DMS79 treated with DMSO at 0.1 percent for 48 hours (cell line): ENCODE measurements around the gene GNS.
"Not testable (repeated sequence)": the region's sequence is repeated elsewhere in the genome, so short reads cannot be mapped to it uniquely, and the experiment has no call there.

Experiments used
- DNase-seq: peaks from one replicate; lab custom pipeline; 2025; lab: John Stamatoyannopoulos, UW

The GNS gene

DNA sequence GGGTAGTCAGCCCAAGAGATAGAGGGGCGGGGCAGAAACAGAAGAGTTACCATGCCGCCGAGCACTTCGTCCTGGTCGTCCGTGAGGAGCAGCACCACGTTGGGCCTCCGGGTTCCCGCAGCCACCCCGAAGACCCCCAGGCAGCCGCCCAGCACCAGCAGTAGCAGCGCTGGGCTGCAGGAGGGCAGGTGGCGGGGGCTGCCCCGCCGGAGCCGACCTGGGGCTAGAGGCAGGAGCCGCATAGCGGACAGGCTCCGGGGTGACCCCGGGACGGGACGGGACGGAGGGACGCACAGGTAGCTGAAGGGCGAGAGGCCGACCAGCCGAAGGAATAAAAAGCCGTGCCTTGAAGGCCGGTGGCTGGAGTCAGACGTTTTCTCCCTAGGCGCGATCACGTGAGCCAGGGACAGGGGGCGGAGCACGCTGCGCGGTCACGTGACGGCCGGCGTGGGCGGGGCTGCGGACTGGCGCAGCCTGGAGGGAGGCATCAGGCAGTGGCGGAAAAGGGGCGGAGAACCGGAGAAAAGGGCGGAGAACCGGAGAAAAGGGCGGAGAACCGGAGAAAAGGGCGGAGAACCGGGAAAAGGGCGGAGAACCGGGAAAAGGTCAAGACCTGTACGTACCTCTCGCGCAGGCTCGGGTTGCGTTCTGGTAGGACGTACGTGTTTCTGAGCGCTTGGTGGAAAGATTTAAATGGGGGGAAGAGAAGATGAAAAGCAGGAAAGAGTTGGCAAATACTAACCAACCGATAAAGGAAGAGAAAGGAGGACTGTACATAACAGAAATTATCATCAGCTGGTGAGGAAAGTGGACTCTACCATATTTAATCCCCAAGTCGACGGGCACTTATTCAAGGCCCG, at the start of gene GNS:
TSS of gene GNS (minus strand) at position 372 of the 860 bp plus-strand sequence. CDS start at position 242, 130 bp downstream.
- DNase-seq, result peak; percentile 62

DNA sequence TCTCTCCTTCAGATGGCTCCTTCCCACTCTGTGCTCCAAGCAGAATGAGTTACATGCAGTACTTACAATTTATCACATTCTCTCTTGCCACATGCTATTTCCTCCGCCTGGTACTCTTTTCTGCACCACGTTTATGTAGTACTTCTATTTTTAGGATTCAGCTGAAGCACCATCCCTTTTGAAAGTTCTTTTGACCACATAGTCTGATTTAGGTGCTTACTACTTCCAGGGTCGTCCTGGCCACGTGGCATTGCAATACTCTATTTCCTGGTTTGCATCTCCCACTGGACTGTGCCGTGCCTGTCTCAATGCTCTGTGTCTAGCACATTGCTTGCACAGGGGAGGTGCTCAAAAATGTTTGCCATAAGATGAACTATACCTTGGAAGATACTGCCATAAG, 48.9 kb upstream of the GNS start:
- no peak for DNase-seq

DNA sequence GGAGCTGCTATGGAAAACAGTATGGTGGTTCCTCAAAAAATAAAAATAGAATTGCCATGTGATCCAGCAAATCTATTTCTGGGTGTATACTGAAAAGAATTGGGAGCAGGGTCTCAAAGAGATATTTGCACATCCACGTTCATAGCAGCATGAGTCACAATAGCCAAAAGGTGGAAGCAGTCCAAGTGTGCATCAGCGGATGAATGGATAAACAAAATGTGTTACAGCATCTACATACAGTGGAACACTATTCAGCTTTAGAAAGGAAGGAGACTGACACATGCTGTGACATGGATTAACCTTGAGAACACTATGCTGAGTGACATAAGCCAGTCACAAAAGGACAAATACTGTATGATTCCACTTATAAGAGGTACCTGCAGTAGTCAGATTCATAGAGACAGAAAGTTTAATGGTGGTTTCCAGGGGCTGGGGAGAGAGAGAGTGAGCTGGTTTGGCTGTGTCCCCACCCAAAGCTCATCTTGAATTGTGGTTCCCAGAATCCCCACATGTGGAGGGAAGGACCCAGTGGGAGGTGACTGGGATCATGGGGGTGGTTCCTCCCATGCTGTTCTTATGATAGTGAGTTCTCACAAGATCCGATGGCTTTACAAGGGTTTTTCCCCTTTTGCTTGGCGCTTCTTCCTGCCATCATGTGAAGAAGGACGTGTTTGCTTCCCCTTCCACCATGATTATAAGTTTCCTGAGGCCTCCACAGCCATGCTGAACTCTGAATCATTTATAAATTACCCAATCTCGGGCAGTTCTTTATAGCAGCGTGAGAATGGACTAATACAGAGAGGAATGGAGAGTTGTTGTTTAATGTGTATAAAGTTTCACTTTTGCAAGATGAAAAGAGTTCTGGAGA, 47.6 kb upstream of the GNS start:
- DNase-seq, result no peak

DNA sequence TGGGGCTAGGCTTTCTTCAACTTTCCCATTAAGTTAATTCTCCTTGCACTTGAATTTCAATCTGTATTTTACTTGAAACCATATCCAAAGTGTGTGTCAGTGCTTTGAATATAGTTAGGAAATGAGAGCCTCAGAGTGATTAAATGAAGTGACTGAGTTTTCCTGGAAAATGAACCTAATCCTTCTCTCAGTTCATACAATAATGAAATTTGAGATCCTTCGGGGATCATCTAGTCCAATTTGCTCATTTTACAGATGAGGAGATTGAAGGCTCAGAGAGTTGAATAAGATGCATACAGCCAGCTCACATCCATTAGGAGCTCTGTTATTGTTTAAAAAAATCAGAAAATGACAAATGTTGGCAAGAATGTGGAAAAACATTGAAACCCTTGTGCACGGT, 47.0 kb upstream of the GNS start:
- DNase-seq, result no peak

DNA sequence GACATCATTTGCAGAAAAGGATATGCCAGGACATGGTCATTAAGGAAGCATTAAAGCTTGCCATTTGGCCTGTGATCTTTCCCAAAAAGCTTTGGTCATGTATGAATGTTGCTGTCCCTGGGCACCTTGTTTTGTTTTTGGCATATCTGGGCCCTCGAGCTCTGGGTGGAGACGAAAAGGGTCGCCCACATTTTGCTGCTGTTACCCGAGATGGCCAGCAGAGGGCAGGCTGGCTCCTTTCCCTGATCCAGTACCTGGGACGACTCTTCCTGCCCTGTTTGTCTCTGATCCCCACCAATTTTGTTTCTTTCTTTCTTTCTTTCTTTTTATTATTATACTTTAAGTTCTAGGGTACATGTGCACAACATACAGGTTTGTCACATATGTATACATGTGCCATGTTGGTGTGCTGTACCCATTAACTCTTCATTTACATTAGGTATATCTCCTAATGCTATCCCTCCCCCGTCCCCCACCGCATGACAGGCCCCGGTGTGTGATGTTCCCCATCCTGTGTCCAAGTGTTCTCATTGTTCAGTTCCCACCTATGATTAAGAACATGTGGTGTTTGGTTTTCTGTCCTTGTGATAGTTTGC, 43.1 kb upstream of the GNS start:
- not testable (repeated sequence) for DNase-seq

DNA sequence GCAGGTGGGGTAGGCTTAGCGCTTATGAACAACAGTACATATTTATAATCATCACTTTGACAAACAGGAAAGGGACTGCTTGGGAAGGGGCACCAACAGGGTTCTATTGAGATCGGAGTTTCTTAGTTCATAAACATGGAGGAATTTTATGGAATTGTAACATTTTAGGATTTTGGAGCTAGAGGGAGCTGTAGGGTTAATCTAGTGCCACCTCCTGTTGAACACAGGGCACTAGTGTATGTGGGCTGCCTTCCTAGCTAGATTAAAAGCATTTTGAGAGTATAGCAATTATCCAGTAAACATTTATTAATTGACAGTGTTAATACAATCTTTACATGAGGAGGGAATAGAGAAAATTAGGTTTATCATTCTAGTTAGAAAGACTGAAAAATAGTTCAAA, 42.2 kb upstream of the GNS start:
- no peak for DNase-seq

DNA sequence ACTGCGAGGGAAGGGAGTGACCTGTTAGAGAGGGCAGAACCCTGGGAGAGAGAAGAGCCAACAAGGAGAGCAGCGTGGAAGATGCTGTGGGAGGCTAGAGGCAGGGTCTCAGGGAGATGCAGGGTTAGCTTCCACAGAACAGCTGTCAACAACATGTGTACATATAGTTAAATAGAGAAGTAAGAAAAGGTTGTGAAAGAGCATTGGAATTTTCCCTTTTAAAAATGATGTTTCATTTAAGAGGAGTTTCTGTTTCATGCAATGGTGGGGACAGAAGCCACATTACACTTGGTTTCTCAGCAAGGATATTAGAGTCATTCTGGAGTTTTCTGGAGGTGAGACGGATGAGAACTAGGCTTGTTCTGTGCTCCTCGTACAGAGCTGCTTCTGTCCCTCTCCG, 41.4 kb upstream of the GNS start:
- DNase-seq, result no peak

DNA sequence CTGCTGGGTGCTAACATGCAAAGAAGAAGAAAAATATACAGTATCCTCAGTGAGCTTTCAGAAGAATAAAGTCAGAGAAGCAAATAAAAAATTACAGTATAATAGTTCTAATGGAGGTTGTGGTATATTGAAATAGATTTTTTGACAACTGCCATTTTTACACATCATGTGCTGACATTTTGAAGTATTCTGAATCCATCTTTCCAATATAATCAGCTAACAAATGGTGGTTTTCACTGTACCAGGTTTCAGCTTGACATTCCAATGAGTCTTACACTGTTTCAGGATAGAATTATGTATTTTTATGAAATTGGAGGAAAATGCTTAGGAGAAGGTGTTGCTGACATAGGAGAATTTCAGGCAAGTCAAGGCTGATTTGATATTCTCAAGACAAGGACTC, 39.0 kb upstream of the GNS start:
- no peak for DNase-seq

DNA sequence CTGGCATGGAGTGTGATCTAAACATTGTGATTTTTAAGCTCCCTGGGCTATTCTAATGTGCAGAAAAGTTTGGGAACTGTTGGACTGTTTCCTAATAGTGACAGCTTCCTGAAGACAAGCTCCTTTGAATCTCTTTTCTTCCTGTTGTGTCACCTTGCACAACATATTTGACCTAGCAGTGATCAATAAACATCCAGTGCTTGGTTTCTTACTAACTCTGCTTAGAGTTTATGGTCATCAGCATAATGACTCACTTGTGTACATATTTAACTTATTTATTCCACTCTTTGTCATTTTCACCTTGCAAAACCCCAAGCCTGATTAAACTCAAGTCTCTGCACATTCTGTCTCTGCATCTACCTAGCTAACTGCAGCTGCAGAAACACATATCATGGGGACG, 38.0 kb upstream of the GNS start:
- no peak for DNase-seq

DNA sequence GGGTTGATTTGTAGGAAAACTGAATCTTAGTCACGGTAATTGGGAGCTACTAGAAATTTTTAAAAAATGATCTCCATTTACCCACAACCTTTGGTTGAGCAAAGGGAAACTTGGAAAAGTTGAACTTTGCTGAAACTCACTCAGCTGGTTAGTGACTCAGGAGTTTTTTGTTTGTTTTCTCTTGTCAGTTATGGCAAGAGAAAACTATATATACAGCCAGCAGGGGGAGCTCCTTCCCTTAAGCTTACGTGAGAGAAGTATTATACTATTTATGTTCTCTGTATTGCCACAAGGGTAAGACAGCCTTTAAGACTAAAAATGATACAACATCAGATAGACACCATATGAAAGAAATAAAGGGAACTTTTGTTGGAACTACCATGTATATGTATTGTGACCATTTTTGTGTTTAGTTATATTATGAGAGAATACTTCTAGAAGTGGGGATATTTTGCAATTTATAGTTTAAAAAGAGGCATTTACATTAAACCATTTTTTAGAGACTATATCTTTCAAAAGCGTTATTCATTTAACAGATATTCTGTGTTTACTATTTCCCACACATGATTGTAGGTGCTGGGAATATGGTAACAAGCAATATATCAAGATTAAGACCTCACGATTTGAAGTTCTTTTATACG, 37.1 kb upstream of the GNS start:
- DNase-seq, result peak; percentile 37

DNA sequence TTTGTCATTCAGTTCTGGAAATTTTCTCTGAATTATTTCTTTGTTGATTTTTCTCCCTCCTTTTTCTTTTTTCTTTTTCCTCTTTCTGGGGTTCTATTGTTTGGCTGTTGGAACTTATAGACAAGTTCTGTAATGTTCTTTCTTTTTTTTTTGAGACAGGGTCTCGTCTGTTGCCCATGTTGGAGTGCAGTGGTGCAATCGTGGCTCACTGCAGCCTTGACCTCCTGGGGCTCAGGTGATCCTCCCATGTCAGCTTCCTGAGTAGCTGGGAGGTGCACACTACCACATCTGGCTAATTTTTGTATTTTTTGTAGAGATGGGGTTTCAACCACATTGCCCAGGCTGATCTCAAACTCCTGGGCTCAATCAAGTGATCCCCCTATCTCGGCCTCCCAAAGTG, 35.1 kb upstream of the GNS start:
- no peak for DNase-seq

DNA sequence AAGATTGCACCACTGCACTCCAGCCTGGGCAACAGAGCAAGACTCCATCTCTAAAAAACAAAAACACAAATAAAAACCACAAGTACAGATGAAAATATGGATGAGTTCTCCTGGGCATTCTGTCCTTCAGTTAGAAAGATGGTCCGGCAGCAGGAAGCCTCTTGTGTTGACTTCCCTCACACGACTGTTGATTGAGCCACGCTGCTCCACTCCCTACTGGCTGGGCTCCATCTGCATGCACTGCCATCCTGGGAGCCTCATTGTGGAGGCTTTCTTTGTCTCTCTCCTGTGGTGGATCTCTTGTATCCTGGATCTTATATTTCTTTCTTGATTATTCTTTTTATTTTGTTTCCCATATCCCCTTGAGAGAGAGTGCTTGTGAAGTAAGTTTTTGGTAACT, 34.4 kb upstream of the GNS start:
- DNase-seq, result no peak

DNA sequence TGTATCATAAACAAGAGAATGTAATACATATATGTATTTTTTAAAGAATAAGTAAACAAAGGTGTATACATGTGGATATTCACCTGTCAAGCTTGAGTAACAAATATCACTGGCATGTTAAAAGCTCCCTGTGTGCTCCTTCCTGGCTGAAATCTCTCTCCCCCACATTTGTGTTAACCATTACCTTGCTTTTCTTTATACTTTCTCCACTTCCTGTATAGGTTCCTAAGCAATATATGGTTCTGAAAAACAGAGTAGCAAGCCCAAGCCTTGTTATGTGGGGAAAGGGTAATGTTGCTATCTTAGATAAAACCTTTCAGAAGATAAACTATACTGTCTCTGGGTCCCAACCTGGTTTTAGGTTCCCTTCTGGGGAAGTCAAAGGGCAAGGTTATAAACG, 32.9 kb upstream of the GNS start:
- no peak for DNase-seq

DNA sequence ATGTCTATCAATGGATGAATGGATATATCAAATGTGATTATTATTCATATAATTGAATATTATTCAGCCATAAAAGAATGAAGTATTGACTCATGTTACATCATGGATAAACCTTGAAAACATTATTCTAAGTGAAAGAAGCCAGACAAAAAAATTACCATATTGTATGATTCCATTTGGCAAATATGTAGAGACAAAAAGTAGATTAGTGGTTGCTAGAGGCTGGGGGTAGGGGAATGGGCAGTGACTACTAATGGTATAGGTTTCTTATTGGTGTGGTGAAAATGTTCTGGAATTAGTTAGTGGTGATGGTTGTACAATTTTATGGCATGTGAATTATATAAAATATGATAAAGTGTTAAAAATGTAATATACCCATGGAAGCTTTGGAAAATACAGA, 31.8 kb upstream of the GNS start:
- no peak for DNase-seq

DNA sequence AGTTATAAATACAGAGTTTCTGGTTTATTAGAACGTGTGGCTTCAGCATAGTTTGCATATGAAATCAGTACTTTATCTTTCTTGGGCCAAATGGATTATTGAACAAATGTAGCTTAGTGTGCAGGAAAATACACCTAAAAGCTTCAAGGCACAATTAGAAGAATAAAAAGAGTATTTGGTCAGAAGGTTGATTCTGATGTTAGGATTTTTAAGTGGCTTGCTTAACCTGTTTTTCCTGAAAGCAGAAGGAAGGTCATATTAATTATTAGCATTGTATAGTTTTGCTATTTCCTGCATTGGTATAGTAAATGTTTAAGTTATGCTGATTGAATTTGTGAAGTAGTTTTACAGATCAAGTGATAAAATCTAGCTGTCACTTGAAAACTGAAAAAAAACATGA, 31.0 kb upstream of the GNS start:
- DNase-seq, result no peak

DNA sequence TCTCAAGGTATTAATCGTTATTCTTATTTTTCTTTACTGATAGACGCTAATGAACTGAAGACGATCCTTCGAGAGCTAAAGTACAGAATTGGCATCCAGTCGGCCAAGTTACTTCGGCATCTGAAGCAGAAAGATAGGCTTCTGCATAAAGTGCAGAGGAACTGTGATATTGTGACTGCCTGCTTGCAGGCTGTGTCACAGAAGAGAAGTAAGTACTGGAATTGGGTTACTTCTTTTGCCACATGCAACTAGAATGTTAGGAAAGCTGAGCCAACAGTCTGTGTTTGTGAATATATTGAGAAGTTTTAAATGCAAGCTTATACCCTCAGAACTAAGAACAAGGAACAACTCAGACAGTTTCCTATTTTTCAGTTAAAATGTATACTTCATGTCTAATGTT, 26.6 kb upstream of the GNS start:
- no peak for DNase-seq

DNA sequence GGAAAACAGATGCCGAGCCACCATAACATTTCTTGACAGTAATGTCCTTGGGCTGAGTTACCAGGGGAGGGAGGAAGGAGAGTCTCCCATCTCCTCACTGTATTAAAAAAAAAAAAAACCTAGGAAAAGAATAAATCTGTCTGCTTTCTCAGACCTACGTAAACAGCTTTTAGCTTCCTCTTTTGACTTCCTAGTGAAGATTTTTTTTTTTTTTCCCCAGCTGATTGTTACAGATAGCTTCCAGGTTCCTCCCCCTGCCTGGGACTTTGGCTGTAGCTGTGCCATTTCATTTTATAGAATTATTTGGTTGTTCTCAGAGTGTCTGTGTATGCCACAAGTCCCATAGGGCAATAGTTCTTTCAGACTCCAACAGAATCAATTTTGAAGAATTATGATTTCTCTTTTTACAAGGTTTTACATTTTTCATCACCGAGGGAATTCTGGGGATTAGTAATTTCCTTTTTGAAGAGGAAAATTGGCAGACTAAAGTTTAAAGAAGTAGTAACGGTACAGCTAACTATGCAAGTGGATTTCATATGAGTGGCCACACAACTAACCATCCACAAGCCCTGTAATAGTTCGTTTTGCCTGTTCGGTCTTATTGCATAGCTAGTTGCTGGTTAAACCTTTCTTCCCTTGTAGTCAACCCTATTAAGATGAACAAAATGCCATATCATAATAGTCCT, 23.1 kb upstream of the GNS start:
- no peak for DNase-seq

DNA sequence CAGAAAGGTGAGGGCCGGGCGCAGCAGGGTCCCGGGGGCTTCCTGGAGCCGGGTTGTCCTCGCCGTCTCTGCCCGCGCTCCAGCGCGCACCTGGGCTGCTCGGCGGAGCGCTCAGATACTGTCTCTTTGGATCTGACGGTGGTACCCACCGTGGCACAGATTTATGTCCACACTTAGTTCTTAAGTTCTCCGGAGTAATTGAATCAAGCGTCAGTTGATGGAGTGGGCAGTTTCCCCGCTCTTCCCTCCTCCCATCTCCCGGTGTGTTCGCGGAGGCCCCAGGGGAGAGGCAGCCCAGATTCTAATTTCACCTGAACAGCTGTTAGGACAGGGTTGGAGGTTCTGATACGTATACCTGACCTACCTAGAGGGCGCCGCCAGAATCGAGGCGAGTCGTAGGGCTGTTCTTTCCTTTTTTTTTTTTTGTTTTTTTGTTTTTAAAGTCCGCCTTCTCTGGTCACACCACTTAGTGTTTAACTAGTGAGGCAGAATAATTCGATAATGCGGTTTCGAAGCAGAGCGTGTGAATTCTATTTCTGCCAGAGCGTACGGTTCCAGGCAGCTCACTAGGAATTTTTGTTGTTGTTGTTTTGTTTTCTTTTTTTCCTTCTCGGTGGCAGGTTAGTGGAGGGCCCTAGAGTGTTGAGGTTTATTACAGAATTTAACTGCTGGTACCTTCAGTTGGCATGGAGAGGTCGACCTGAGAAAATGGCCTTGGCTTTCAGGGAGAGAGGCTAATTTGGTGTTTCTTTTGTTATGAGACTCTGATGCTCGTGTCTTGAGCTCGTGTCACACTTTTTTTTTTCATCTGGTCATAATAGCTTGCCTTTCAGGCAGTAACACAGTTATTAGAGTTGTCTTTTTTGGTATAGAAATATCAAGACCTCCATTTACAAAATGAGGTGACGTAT, 22.3 kb upstream of the GNS start:
- DNase-seq, result peak; percentile 35

DNA sequence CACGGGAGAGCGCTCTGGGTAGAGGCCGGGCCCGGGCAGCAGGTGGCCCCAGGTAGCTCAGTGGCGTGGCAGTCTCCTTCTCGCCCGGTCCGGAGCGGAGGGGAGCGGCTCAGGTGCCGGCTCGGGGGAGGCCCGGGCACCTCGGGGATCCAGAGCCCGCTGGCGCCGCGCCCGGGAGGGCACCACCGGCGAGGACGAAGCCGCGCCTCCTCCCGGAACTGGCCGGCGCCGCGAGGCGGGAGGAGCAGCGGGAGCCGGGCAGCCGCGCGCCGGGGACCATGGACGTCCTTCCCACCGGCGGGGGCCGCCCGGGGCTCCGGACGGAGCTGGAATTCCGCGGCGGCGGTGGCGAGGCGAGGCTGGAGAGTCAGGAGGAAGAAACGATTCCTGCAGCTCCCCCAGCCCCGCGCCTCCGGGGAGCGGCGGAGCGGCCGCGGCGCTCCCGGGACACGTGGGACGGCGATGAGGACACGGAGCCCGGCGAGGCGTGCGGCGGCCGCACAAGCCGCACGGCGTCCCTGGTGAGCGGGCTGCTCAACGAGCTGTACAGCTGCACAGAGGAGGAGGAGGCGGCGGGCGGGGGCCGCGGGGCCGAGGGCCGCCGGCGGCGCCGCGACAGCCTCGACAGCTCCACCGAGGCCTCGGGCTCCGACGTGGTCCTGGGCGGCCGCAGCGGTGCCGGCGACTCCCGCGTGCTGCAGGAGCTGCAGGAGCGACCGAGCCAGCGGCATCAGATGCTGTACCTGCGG, 21.5 kb upstream of the GNS start:
- no peak for DNase-seq

DNA sequence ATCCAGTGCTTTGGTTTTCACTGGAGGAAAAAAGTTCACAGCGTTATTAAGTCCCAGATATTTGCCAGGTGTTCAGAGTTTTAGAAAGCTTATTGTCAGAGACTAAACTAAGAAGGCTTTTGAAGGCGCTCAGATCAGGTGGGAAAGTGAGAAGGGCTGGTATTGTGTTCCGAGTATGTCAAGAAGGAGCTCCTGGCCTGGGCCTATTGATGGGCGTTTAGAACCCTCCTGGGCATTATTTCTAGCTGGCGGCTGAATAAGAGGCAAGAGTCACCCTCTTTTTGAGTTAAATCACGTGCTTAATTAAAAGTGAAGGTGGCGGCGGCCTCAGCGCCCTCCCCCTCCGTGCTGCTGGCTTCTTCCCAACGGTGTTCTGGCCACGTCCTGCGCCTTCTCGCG, 20.9 kb upstream of the GNS start:
- DNase-seq, result peak; percentile 31
